PFSK-1 (cell line): ENCODE measurements around the gene FXYD2.

Experiments
- POLR2AphosphoS5 ChIP-seq: IDR thresholded peaks from 2 replicates; pipeline ENCODE4 v1.6.1; 2012; ENCODE audit warnings: low read depth, mild to moderate bottlenecking, control low read depth, low read length, moderate library complexity
- SIN3A ChIP-seq: IDR thresholded peaks from 2 replicates; pipeline ENCODE4 v1.6.1; 2012; ENCODE audit warnings: mild to moderate bottlenecking, low read length, moderate library complexity, borderline replicate concordance; ENCODE audit not compliant: insufficient read depth
- TAF1 ChIP-seq: IDR thresholded peaks from 2 replicates; pipeline ENCODE4 v1.6.1; 2012; ENCODE audit warnings: low read length, control low read depth, borderline replicate concordance; ENCODE audit not compliant: insufficient read depth
- TF ChIP-seq, protein P1 (sequence below), 2 experiments: IDR thresholded peaks; 2 replicates each; pipeline versions ENCODE4 v1.6.1 to v1.8.0; 2011 to 2012; ENCODE audit warnings: low read depth in 2 of 2, low read length in 2 of 2, control low read depth in 1 of 2, inconsistent platforms in 1 of 2, mild to moderate bottlenecking in 1 of 2, moderate library complexity in 1 of 2; ENCODE audit not compliant: insufficient read depth in 1 of 2

DNA sequence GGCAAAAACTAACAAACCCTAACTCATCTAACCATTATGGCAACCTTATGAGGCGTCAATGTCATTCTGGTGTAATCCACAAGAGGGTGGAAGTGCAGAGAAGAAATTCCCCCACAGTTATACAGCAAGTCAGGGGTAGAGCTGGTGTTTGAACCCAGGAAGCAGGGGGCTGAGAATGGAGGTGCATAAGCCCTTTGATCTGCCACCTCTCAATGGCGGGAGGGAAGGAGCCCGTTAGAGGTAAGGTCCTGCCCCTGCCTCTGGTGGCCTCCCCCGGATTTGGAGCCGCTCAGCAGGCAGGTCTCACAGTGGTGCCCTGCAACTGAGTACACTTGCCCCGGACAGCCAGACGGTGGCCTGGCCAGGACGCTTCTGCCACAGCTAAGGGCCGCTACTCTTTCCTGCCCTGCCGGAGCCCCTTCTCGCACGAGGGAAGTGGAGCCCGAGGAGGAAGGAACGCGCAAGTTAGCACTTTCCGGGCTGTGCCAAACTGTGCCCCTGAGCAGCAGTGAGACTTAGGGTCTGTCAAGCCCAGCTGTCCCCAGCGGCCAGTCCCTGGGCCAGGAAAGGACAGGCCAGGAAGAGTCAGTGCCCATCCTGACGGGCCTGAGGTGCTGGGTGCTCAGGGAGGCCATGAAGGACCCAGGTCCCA is 1.1 kb downstream of the FXYD2 start:
- no peak for TF ChIP-seq POLR2AphosphoS5
- no peak for TF ChIP-seq TAF1
- TF ChIP-seq, protein P1, sequence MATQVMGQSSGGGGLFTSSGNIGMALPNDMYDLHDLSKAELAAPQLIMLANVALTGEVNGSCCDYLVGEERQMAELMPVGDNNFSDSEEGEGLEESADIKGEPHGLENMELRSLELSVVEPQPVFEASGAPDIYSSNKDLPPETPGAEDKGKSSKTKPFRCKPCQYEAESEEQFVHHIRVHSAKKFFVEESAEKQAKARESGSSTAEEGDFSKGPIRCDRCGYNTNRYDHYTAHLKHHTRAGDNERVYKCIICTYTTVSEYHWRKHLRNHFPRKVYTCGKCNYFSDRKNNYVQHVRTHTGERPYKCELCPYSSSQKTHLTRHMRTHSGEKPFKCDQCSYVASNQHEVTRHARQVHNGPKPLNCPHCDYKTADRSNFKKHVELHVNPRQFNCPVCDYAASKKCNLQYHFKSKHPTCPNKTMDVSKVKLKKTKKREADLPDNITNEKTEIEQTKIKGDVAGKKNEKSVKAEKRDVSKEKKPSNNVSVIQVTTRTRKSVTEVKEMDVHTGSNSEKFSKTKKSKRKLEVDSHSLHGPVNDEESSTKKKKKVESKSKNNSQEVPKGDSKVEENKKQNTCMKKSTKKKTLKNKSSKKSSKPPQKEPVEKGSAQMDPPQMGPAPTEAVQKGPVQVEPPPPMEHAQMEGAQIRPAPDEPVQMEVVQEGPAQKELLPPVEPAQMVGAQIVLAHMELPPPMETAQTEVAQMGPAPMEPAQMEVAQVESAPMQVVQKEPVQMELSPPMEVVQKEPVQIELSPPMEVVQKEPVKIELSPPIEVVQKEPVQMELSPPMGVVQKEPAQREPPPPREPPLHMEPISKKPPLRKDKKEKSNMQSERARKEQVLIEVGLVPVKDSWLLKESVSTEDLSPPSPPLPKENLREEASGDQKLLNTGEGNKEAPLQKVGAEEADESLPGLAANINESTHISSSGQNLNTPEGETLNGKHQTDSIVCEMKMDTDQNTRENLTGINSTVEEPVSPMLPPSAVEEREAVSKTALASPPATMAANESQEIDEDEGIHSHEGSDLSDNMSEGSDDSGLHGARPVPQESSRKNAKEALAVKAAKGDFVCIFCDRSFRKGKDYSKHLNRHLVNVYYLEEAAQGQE (IDR thresholded peaks at IDR 0.05; ENCODE audit: insufficient read depth in 1 of 2, low read depth in 2 of 2, low read length in 2 of 2): no peak
- no peak for TF ChIP-seq SIN3A
